ENCODE measurements around the gene CCDC92B. TPM values are rescaled to one million over a fixed set of nuclear protein-coding genes. Genes with fewer than 3 reads are reported as not detected.
"Not testable (repeated sequence)": the region's sequence is repeated elsewhere in the genome, so short reads cannot be mapped to it uniquely, and the experiment has no call there.

CCDC92B gene
- total RNA-seq, 2 donors from 2014 or later: 0.14 TPM; not detected in 1

GRCh38 chr17:2703181-2703580 is 46.3 kb downstream of the CCDC92B start:
- no peaks in the 10 kb centered on the region for H3K9me3 ChIP-seq
- peaks cover 10 to 12% of the 10 kb centered on the region in 2 donors for H3K4me1 ChIP-seq (ENCODE audit: control insufficient read depth in 1 of 2, low read depth in 2 of 2)
- no peak for TF ChIP-seq CTCF (IDR thresholded peaks at IDR 0.05)
- no peak overlapping the region for H3K4me3 ChIP-seq
- H3K36me3 ChIP-seq: peaks cover 32% of the 10 kb centered on the region
- no peaks in the 10 kb centered on the region for H3K27me3 ChIP-seq (replicated peaks; ENCODE audit: insufficient read depth)
- no peak for ATAC-seq (ENCODE audit: insufficient number of reproducible peaks, low FRiP score, low read depth)
- DNase-seq (ENCODE audit: low spot score): no peak
- H3K27ac ChIP-seq: no peak overlapping the region

- H3K4me3 ChIP-seq: no peak overlapping the region
- H3K27ac ChIP-seq: no peak overlapping the region
- peaks cover 1 to 2% of the 10 kb centered on the region in 2 donors for H3K4me1 ChIP-seq (ENCODE audit: control insufficient read depth in 1 of 2, low read depth in 2 of 2)
- H3K27me3 ChIP-seq (replicated peaks; ENCODE audit: insufficient read depth): no peaks in the 10 kb centered on the region
- no peak for TF ChIP-seq CTCF (IDR thresholded peaks at IDR 0.05)
- ATAC-seq (ENCODE audit: insufficient number of reproducible peaks, low FRiP score, low read depth) (no peak), DNase-seq (ENCODE audit: low spot score) (no peak)
- peaks cover 42% of the 10 kb centered on the region for H3K36me3 ChIP-seq
- H3K9me3 ChIP-seq: no peaks in the 10 kb centered on the region
These were observed 47.3 kb downstream of the CCDC92B start for GRCh38 chr17:2701996-2702741.

- H3K27ac ChIP-seq: no peak overlapping the region
- no peaks in the 10 kb centered on the region for H3K9me3 ChIP-seq
- H3K4me3 ChIP-seq: no peak overlapping the region
- DNase-seq (ENCODE audit: low spot score) (no peak), ATAC-seq (ENCODE audit: insufficient number of reproducible peaks, low FRiP score, low read depth) (no peak)
- no peaks in the 10 kb centered on the region for H3K27me3 ChIP-seq (replicated peaks; ENCODE audit: insufficient read depth)
- no peak for TF ChIP-seq CTCF (IDR thresholded peaks at IDR 0.05)
- H3K4me1 ChIP-seq (ENCODE audit: control insufficient read depth in 1 of 2, low read depth in 2 of 2): no peaks in the 10 kb centered on the region
- H3K36me3 ChIP-seq: peaks cover 50% of the 10 kb centered on the region
These were observed 48.1 kb downstream of the CCDC92B start for GRCh38 chr17:2701161-2701995.

GRCh38 chr17:2700491-2701141 is 48.8 kb downstream of the CCDC92B start:
- DNase-seq (ENCODE audit: low spot score): no peak
- no peaks in the 10 kb centered on the region for H3K27me3 ChIP-seq (replicated peaks; ENCODE audit: insufficient read depth)
- no peak for TF ChIP-seq CTCF (IDR thresholded peaks at IDR 0.05)
- peaks cover 57% of the 10 kb centered on the region for H3K36me3 ChIP-seq
- no peaks in the 10 kb centered on the region for H3K9me3 ChIP-seq
- no peak overlapping the region for H3K27ac ChIP-seq
- no peak for ATAC-seq (ENCODE audit: insufficient number of reproducible peaks, low FRiP score, low read depth)
- no peaks in the 10 kb centered on the region for H3K4me1 ChIP-seq (ENCODE audit: control insufficient read depth in 1 of 2, low read depth in 2 of 2)
- H3K4me3 ChIP-seq: no peak overlapping the region

GRCh38 chr17:2700030-2700490 is 49.4 kb downstream of the CCDC92B start:
- Histone ChIP-seq H3K36me3 (peaks cover 63% of the 10 kb centered on the region), H3K9me3 (no peaks in the 10 kb centered on the region), H3K4me1 (ENCODE audit: control insufficient read depth in 1 of 2, low read depth in 2 of 2) (no peaks in the 10 kb centered on the region), H3K27ac (no peak overlapping the region), H3K27me3 (replicated peaks; ENCODE audit: insufficient read depth) (no peaks in the 10 kb centered on the region), H3K4me3 (no peak overlapping the region)
- ATAC-seq (ENCODE audit: insufficient number of reproducible peaks, low FRiP score, low read depth): no peak
- no peak for DNase-seq (ENCODE audit: low spot score)
- no peak for TF ChIP-seq CTCF (IDR thresholded peaks at IDR 0.05)

- ATAC-seq (ENCODE audit: insufficient number of reproducible peaks, low FRiP score, low read depth); H3K27ac ChIP-seq; H3K27me3 ChIP-seq (replicated peaks; ENCODE audit: insufficient read depth); H3K4me3 ChIP-seq; DNase-seq (ENCODE audit: low spot score); H3K4me1 ChIP-seq (ENCODE audit: control insufficient read depth in 1 of 2, low read depth in 2 of 2); H3K9me3 ChIP-seq: not testable (repeated sequence)
- H3K36me3 ChIP-seq: peaks cover 67% of the 10 kb centered on the region
These were observed 50.1 kb downstream of the CCDC92B start for GRCh38 chr17:2699216-2699805.
